Common myeloid progenitor, CD34-positive (primary cell): ENCODE results near the gene MOB3A.
"Not testable (repeated sequence)": the region's sequence is repeated elsewhere in the genome, so short reads cannot be mapped to it uniquely, and the experiment has no call there.

Source experiments
- CTCF ChIA-PET: fragments of 350-600 bp; sonication (Branson Sonifier 250); formaldehyde crosslinking; loops from one replicate; lab custom pipeline; 2021; ENCODE audit warnings: antibody characterized with exemption; lab: Charles Lee
- POLR2A ChIA-PET: fragments of 350-600 bp; sonication (Branson Sonifier 250); formaldehyde crosslinking; loops from one replicate; lab custom pipeline; 2021; ENCODE audit warnings: antibody characterized with exemption; lab: Charles Lee
- DNase-seq, 3 donors: peaks; one replicate each; pipeline versions ENCODE4 v3.0.0 to v3.0.0-alpha.2; 2013
- H3K27ac ChIP-seq, 2 experiments: 1 replicate in 1 of 2; 2 replicates in 1 of 2; pipeline ENCODE4 v1.7.0; 2013; ENCODE audit warnings: inconsistent platforms in 2 of 2, low read length in 2 of 2, mild to moderate bottlenecking in 2 of 2, low read depth in 1 of 2, moderate library complexity in 1 of 2; ENCODE audit not compliant: severe bottlenecking in 2 of 2, insufficient read depth in 1 of 2, poor library complexity in 1 of 2
- H3K27me3 ChIP-seq, 5 experiments: replicated peaks in 2 of 5; 1 replicate in 3 of 5; 2 replicates in 2 of 5; pipeline versions ENCODE4 v1.6.1 to v1.7.0; 2013; ENCODE audit warnings: low read length in 4 of 5, mild to moderate bottlenecking in 2 of 5, moderate library complexity in 2 of 5, inconsistent platforms in 1 of 5; ENCODE audit not compliant: insufficient read depth in 5 of 5, control insufficient read depth in 4 of 5
- H3K36me3 ChIP-seq, 4 experiments: 1 replicate in 2 of 4; 2 replicates in 2 of 4; pipeline versions ENCODE4 v1.6.1 to v1.7.0; 2013; ENCODE audit warnings: low read length in 3 of 4, control low read depth in 1 of 4, mild to moderate bottlenecking in 1 of 4; ENCODE audit not compliant: control insufficient read depth in 4 of 4, insufficient read depth in 4 of 4
- H3K4me1 ChIP-seq, 4 experiments: 1 replicate in 3 of 4; 2 replicates in 1 of 4; pipeline versions ENCODE4 v1.6.1 to v1.7.1; 2013; ENCODE audit warnings: low read length in 3 of 4, mild to moderate bottlenecking in 3 of 4, control low read depth in 1 of 4, inconsistent platforms in 1 of 4, moderate library complexity in 1 of 4; ENCODE audit not compliant: control insufficient read depth in 4 of 4, insufficient read depth in 4 of 4; ENCODE audit errors: control extremely low read depth in 1 of 4
- H3K4me3 ChIP-seq, 7 experiments: 1 replicate in 4 of 7; 2 replicates in 3 of 7; pipeline versions ENCODE4 v1.5.1 to v1.7.0; 2013; ENCODE audit warnings: mild to moderate bottlenecking in 7 of 7, low read length in 6 of 7, moderate library complexity in 6 of 7, inconsistent platforms in 2 of 7, low read depth in 2 of 7, control low read depth in 1 of 7; ENCODE audit not compliant: insufficient read depth in 4 of 7, control insufficient read depth in 1 of 7; ENCODE audit errors: extremely low read depth in 1 of 7
- H3K9me3 ChIP-seq, 5 experiments: 1 replicate in 4 of 5; 2 replicates in 1 of 5; pipeline versions ENCODE4 v1.6.1 to v1.7.1; 2013; ENCODE audit warnings: low read length in 4 of 5, mild to moderate bottlenecking in 2 of 5, inconsistent platforms in 1 of 5, low read depth in 1 of 5, moderate library complexity in 1 of 5; ENCODE audit not compliant: control insufficient read depth in 4 of 5, insufficient read depth in 2 of 5; ENCODE audit errors: control extremely low read depth in 1 of 5
- WGBS: methylation state at CpG from one replicate; pipeline ENCODE4 v1.1.5; 2013; ENCODE audit not compliant: insufficient coverage; 5-methylcytosine and 5-hydroxymethylcytosine counted together

MOB3A gene

GRCh38 chr19:2131012-2131975 lies 35.2 kb upstream of the MOB3A start:
- POLR2A ChIA-PET, CTCF ChIA-PET: not testable (repeated sequence)
- 93% methylated on average over 51 of the region's 67 CpGs for WGBS

GRCh38 chr19:2129892-2130770 lies 34.0 kb upstream of the MOB3A start:
- peaks cover 2 to 72% (median 47%) of the 10 kb centered on the region in 4 experiments for H3K36me3 ChIP-seq
- DNase-seq = no peak
- H3K9me3 ChIP-seq = no peaks in the 10 kb centered on the region
- CTCF ChIA-PET = interaction anchor here (1.3 to 3.1 kb wide), 3 partner anchors 11 to 56 kb away, joined by 3 to 9 read pairs (median 3); no protein-coding TSS in a partner anchor
- WGBS = 97% methylated on average over 21 of the region's 28 CpGs
- no peaks in the 10 kb centered on the region for H3K4me1 ChIP-seq
- H3K27ac ChIP-seq = no peak overlapping the region
- no peak overlapping the region for H3K4me3 ChIP-seq
- H3K27me3 ChIP-seq = no peaks in the 10 kb centered on the region
- POLR2A ChIA-PET = no interaction called here

More at GRCh38 chr19:2131012-2131975, 35.2 kb upstream of the MOB3A start:
- not testable (repeated sequence) for H3K27me3 ChIP-seq, H3K27ac ChIP-seq, H3K4me1 ChIP-seq, H3K4me3 ChIP-seq, DNase-seq, H3K9me3 ChIP-seq
- peaks cover 2 to 72% (median 47%) of the 10 kb centered on the region in 4 experiments for H3K36me3 ChIP-seq

GRCh38 chr19:2129486-2129885 lies 33.4 kb upstream of the MOB3A start:
- POLR2A ChIA-PET = no interaction called here
- 100% methylated on average over 10 of the region's 11 CpGs for WGBS

GRCh38 chr19:2129022-2129421 lies 32.9 kb upstream of the MOB3A start:
- Histone ChIP-seq H3K4me1 (no peaks in the 10 kb centered on the region), H3K27me3 (no peaks in the 10 kb centered on the region), H3K9me3 (no peaks in the 10 kb centered on the region), H3K36me3 (peaks cover 2 to 78% (median 54%) of the 10 kb centered on the region in 4 experiments), H3K4me3 (no peak overlapping the region), H3K27ac (no peak overlapping the region)
- WGBS = 91% methylated on average over 6 of the region's 21 CpGs
- ChIA-PET POLR2A (no interaction called here), CTCF (interaction anchor here (1.3 to 3.1 kb wide), 3 partner anchors 13 to 55 kb away, joined by 3 to 9 read pairs (median 3); no protein-coding TSS in a partner anchor)
- no peak for DNase-seq

More at GRCh38 chr19:2129486-2129885, 33.4 kb upstream of the MOB3A start:
- H3K4me1 ChIP-seq = no peaks in the 10 kb centered on the region
- DNase-seq = no peak
- peaks cover 2 to 76% (median 50%) of the 10 kb centered on the region in 4 experiments for H3K36me3 ChIP-seq
- H3K4me3 ChIP-seq = no peak overlapping the region
- H3K27ac ChIP-seq = no peak overlapping the region
- CTCF ChIA-PET = interaction anchor here (1.3 to 3.1 kb wide), 3 partner anchors 12 to 56 kb away, joined by 3 to 9 read pairs (median 3); no protein-coding TSS in a partner anchor
- no peaks in the 10 kb centered on the region for H3K9me3 ChIP-seq
- H3K27me3 ChIP-seq = no peaks in the 10 kb centered on the region

GRCh38 chr19:2128252-2128651 lies 32.1 kb upstream of the MOB3A start:
- not testable (repeated sequence) for H3K27me3 ChIP-seq, H3K9me3 ChIP-seq, DNase-seq, H3K4me1 ChIP-seq, H3K27ac ChIP-seq, H3K4me3 ChIP-seq
- POLR2A ChIA-PET = interaction anchor here (0.6 kb wide), 1 partner anchor 64 kb away, joined by 4 read pairs; no protein-coding TSS in a partner anchor
- CTCF ChIA-PET = interaction anchor here (3.1 kb wide), 1 partner anchor 13 kb away, joined by 9 read pairs; no protein-coding TSS in a partner anchor
- 97% methylated on average over 11 of the region's 34 CpGs for WGBS
- H3K36me3 ChIP-seq = peaks cover 3 to 86% (median 59%) of the 10 kb centered on the region in 4 experiments

GRCh38 chr19:2127758-2128157 lies 31.6 kb upstream of the MOB3A start:
- Histone ChIP-seq H3K4me3 (no peak overlapping the region), H3K36me3 (peaks cover 6 to 86% (median 61%) of the 10 kb centered on the region in 4 experiments), H3K27me3 (no peaks in the 10 kb centered on the region), H3K4me1 (no peaks in the 10 kb centered on the region), H3K9me3 (no peaks in the 10 kb centered on the region), H3K27ac (no peak overlapping the region)
- DNase-seq = peak in 1 of 3 donors; percentile 14
- WGBS = 95% methylated on average over 18 of the region's 19 CpGs
- POLR2A ChIA-PET = interaction anchor here (0.6 kb wide), 1 partner anchor 65 kb away, joined by 4 read pairs; no protein-coding TSS in a partner anchor
- CTCF ChIA-PET = interaction anchor here (3.1 kb wide), 1 partner anchor 14 kb away, joined by 9 read pairs; no protein-coding TSS in a partner anchor
